KG1 (cell line): Measurements from ENCODE around the gene CMSS1.
"Not testable (repeated sequence)": the region's sequence is repeated elsewhere in the genome, so short reads cannot be mapped to it uniquely, and the experiment has no call there.

Source experiments
- DNase-seq: peaks from one replicate; lab custom pipeline; 2025; lab: John Stamatoyannopoulos, UW

Gene CMSS1

GRCh38 chr3:100083209-100083608 is 265.5 kb downstream of the CMSS1 start:
- DNase-seq = no peak

GRCh38 chr3:100084100-100084806 is 266.6 kb downstream of the CMSS1 start:
- DNase-seq = no peak

DNA sequence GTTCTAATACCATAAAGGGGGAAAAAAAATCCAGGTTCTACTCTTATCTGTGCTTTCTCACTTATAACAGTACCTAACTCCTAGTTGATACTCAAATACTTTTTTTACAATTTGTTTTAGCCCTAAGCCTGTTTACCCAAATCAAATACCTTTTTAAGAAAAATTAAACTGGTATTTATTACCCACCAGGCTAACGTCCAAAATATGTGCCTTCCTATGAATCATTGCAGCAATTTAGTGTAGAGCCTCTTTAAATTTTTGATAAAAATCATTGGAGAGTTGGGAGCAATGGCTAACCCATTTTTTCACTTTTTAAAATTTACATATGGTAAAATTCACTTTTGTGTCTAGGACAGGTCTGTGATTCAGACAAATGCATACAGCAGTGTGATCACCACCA is 268.7 kb downstream of the CMSS1 start:
- no peak for DNase-seq

DNA sequence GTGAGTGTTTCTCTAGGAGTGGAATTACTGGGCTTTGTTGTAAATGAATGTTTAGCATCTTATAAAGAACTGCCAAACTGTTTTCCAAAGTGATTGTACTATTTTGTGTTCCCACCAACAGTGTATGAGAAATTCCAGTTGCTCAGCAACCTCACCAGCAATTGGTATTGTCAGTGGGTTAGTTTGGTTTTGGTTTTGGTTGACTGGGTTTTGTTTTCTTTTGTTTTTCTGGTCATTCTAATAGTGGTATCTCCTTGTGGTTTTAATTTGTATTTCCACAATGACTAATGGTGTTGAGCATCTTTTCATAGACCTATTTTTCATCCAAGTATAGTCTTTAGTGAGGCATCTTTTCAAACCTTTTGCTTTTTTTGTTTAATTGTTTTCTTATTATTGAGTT is 269.5 kb downstream of the CMSS1 start:
- DNase-seq = no peak

DNA sequence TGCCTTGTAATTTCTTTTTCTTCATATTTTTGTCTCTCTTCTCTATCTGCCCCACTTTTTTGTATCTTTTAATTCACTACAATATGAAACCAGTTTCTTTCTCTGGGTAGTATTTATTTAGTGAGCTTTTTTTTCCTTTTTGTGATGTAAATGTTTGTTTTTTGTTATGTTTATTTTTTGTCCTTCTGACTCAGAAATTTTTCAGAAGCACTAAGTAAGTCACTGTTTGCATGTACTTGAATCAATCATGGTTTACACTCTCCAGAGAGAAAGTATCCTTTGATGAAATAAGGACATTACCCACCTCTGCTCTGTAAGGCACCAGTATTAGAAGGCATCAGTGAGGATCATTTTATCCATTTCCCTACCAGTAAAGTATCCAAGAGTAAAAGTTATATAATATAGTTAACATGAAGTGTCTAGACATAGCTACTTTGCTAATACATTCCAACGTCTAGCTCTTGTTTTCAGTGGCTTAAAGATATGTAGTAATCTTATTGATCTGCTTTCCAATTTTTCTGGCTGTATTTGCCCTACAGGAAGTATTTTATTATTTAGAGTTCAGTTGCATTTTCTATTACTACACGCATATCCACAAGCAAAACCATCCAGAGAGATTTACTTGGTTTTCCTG is 271.2 kb downstream of the CMSS1 start:
- DNase-seq = no peak

DNA sequence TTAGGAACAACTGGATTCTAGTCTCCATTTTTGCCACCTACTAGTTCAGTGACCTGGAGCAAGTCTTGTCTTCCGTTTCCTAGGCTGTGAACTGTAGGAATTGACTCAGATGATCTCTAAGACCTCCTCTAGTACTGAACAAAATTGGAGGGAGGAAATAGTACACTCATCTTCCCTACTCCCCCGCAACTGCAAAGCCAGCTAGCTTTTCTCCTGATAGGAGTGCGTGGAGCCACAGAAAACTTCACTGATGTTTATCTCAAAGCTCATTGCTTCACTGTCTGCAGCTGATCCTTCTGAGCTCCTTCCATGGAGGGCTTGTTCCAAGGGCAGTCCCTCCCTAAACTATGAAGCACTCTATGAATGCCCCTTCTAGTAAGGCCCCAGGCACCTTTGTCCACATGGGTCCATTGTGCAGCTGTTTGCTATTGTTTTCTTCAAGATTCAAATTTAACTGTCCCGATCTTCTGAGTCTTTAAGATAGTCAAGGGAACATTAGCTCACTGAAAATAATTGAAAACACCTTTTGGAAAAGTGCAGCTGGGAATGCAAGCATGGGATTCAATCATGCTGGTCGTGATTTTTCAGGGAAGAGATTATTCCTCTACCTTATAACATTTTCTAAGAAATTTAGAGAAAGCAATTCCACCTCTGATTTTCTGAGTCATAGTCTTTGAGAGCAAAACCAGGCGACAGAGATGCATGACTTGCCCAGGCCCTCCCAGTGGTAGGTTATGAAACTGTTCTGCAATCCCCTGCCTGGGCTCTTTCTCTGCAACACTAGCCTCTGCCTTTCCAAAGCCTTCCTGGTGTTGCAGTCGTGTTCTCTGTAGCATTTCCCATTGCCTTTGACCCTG is 272.4 kb downstream of the CMSS1 start:
- no peak for DNase-seq

GRCh38 chr3:100090669-100091005 is 273.0 kb downstream of the CMSS1 start:
- DNase-seq = no peak

DNA sequence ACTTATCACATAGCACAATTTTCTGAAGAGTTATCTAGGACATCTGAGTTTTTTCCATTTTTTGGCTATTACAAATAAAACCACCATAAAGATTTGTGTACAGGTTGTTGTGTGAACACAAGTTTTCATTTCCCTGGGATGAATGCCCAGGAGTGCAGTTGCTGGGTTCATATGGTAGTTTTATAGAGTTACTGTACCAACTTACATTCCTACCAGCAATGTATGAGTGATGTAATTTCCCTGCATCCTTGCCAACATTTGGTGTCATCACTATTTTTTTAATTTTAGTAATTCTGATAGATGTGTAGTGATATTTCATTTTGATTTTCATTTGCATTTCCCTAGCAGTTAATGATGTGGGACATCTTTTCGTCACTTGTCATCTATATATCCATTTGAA is 276.2 kb downstream of the CMSS1 start:
- DNase-seq = no peak

GRCh38 chr3:100096286-100096685 is 278.6 kb downstream of the CMSS1 start:
- not testable (repeated sequence) for DNase-seq

DNA sequence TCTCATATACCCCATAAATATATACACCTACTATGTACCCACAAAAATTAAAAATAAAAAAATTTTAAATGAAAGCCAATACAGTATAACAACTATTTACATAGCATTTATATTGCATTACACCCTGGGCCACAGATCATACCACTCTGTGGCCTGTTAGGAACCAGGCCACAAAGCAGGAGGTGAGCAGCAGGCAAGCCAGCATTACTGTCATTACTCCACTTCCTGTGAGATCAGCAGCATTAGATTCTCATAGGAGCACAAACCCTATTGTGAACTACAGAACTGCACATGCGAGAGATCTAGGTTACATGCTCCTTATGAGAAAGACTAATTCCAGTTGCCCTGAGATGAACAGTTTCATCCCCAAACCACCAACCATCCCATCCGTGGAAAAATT is 279.2 kb downstream of the CMSS1 start:
- no peak for DNase-seq

DNA sequence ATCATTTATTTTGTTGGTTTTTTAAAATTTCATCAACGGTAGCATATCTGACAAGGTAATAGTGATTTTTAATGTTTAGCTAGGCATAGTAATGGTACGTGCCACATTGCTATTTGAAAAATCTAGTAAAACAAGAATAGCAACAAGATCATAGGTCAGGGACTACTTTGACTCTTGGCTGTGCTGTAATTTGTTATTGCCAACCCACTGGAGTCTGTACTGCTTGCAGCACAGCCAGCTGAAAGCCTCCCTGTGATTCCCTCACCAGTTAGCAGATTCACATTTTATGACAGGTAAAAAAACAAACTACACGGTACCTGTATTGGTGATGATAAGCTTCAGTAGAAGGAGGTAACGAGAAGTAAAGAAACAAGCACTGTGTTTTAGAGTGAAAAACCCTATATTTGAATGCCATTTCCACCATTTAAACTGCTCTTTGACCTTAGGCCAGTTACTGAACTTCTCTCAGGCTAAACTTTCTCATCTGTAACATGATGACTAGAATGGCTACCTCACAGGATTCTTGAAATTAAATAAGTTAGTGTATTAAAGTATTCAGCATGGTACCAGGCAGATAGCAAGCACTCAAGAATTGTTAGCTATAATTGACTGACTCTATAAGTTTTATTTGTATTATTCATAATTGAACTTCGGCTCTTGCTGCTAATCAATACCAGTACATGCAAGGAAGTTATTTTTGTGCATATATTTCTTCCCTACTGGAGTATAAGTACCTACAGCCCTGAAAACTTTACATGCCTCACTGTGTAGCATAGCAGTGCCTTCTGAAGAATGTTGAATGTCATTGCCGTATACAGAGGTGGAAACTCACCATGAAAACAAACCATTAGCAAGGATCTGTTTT is 280.5 kb downstream of the CMSS1 start:
- no peak for DNase-seq

- DNase-seq = no peak
Measured at GRCh38 chr3:100098784-100099070, 281.1 kb downstream of the CMSS1 start.

DNA sequence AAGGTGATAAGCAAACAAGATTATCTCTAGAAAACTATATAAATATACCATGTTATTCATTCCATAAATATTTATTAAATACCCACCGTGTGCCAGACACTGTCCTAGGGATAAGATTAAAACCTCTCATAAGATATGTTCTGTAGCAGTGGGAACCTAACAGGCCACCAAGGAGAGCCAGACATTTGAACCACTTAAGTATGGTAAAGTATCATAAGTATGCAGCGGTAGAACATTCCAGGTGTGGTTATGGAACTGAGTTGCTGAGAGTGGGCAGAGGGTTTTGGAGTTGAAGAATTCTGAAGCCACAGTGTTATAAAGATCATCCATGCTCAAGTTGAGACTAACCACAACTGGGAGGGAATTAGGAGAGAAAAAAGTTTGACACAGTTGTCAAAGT is 282.0 kb downstream of the CMSS1 start:
- no peak for DNase-seq

GRCh38 chr3:100100425-100100824 is 282.8 kb downstream of the CMSS1 start:
- DNase-seq = no peak

- no peak for DNase-seq
Measured at GRCh38 chr3:100102757-100103156, 285.1 kb downstream of the CMSS1 start.

GRCh38 chr3:100103558-100104441 is 286.1 kb downstream of the CMSS1 start:
- DNase-seq = no peak

DNA sequence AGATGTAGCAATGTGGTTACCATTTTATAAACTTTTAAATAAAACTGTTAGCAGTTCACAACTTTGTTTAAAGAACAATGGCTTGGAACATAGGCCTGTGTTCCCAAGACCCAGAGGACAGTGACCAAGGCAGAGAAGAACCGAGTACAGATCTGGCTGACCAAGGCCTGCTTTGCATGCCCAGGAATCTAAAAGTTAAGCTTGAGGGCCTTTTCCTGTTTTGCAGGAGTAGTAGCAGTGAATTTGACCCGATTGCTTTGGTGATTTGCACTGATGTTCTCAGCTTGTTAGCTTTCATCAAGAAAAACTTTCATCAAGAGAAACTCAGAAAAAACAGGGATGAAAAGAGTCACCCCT is 286.8 kb downstream of the CMSS1 start:
- DNase-seq = no peak

GRCh38 chr3:100104817-100105413 is 287.3 kb downstream of the CMSS1 start:
- no peak for DNase-seq

- no peak for DNase-seq
Measured at GRCh38 chr3:100105501-100105900, 287.8 kb downstream of the CMSS1 start.

- no peak for DNase-seq
Measured at GRCh38 chr3:100106094-100106493, 288.4 kb downstream of the CMSS1 start.

DNA sequence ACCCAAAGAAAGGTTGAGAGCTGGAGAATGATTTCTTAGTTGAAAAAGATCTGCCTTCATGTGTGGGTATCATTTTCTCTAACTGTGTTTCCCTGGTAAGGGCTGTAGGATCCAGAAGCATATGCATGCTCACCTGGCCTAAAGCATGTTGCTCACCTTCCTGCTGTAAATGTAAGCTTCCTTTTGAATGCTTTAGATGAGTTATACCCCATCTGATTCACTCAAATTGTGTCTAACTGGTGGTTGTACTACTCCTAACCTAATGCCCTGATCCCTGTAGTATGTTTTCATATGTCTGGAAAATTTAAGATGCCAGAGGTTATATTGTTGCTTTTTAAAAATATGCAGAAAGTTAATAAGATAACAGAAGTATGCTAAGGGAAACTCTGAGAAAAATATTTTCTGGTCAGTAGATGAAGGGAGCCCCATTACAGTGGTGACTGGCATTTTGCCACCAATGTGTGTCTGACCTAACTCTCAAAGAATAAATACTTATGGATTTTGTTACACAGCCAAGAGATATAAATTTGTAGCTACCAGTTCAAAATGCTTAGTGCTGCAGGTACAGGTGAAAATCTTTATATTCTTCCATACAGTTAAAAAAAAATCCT is 289.0 kb downstream of the CMSS1 start:
- DNase-seq = no peak
